Hepatocyte (in vitro differentiated cells): ENCODE measurements around the gene NUDT16L1.

Experiments used
- EZH2 ChIP-seq: fragments of 200-600 bp; sonication (generic); IDR thresholded peaks from 2 replicates; pipeline ENCODE4 v1.6.1; 2016; ENCODE audit warnings: antibody characterized with exemption, mild to moderate bottlenecking, borderline replicate concordance
- EZH2phosphoT487 ChIP-seq: fragments of 200-600 bp; sonication (generic); IDR thresholded peaks from one replicate; pipeline ENCODE4 v1.6.1; 2018; ENCODE audit warnings: antibody characterized with exemption, mild to moderate bottlenecking, low read depth, moderate library complexity; ENCODE audit not compliant: unreplicated experiment, severe bottlenecking
- TF ChIP-seq, protein P1 (sequence below): fragments of 200-600 bp; sonication (generic); IDR thresholded peaks from 2 replicates; pipeline ENCODE4 v1.5.1; 2016; ENCODE audit warnings: antibody characterized with exemption, mild to moderate bottlenecking; ENCODE audit not compliant: poor library complexity

DNA sequence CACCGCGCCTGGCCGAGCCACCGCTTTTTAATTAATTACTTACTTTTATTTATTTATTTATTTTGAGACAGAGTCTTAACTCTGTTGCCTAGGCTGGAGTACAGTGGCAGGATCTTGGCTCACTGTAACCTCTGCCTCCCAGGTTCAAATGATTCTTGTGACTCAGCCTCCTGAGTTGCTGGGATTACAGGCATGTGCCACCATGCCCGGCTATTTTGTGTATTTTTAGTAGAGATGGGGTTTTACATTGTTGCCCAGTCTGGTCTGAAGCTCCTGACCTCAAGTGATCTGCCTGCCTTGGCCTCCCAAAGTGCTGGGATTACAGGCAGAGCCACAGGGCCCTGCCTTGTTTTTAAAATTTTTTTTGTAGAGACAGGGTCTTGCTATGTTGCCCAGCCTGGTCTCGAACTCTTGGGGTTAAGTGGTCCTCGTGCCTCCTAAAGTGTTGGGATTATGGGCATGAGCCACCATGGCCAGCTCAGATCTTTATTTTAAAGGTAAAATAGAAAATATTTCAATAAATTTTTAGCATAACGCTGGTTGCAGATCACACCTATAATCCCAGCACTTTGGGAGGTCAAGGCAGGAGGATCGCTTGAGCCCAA, 18.3 kb upstream of the NUDT16L1 start:
- TF ChIP-seq, protein P1, sequence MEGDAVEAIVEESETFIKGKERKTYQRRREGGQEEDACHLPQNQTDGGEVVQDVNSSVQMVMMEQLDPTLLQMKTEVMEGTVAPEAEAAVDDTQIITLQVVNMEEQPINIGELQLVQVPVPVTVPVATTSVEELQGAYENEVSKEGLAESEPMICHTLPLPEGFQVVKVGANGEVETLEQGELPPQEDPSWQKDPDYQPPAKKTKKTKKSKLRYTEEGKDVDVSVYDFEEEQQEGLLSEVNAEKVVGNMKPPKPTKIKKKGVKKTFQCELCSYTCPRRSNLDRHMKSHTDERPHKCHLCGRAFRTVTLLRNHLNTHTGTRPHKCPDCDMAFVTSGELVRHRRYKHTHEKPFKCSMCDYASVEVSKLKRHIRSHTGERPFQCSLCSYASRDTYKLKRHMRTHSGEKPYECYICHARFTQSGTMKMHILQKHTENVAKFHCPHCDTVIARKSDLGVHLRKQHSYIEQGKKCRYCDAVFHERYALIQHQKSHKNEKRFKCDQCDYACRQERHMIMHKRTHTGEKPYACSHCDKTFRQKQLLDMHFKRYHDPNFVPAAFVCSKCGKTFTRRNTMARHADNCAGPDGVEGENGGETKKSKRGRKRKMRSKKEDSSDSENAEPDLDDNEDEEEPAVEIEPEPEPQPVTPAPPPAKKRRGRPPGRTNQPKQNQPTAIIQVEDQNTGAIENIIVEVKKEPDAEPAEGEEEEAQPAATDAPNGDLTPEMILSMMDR, result no peak
- no peak for TF ChIP-seq EZH2
- no peak for TF ChIP-seq EZH2phosphoT487
